Left ventricle myocardium superior (tissue), 1 donor: ENCODE measurements around the gene TCEAL3. TPM values are rescaled to one million over a fixed set of nuclear protein-coding genes. Genes with fewer than 3 reads are reported as not detected.
"Not testable (repeated sequence)": the region's sequence is repeated elsewhere in the genome, so short reads cannot be mapped to it uniquely, and the experiment has no call there.

ENCODE experiments used
- ATAC-seq: fragments of 200-7000 bp; cut with Tn5 transposase; one replicate; pipeline ENCODE4 v1.9.1; 2020; ENCODE audit warnings: mild to moderate bottlenecking, moderate library complexity
- DNase-seq: peaks from one replicate; pipeline ENCODE4 v3.0.0-alpha.2; 2020
- intact Hi-C: fragments of 100-400 bp; cut with micrococcal nuclease; formaldehyde crosslinking; loops from one replicate; pipeline ENCODE4 v1.11.0; 2022
- total RNA-seq: library from RNA; stranded (reverse); fragmentation: NEBNext Ultra II Directional; extraction: Animal tissue kit (Norgen Biotek cat#: 25700); gene quantifications from one replicate; pipeline ENCODE4 v1.2.1, GENCODE V29; 2021
- donor health status: DM: no; HTN: yes; CAD: no; lungs with severe emphysema.

The TCEAL3 gene
- total RNA-seq, 1 donor from 2014 or later: 24.5 TPM

- intact Hi-C loops: no loop called here
- no peak for ATAC-seq
Observed at GRCh38 chrX:103656617-103657016, 48.9 kb downstream of the TCEAL3 start.

GRCh38 chrX:103657066-103657465 lies 49.3 kb downstream of the TCEAL3 start:
- ATAC-seq, DNase-seq, intact Hi-C loops: not testable (repeated sequence)

More at GRCh38 chrX:103656617-103657016, 48.9 kb downstream of the TCEAL3 start:
- DNase-seq: no peak

- no peak for DNase-seq
- intact Hi-C loops: no loop called here
- ATAC-seq: no peak
Observed at GRCh38 chrX:103658681-103659433, 51.1 kb downstream of the TCEAL3 start.

- DNase-seq, ATAC-seq, intact Hi-C loops: not testable (repeated sequence)
Observed at GRCh38 chrX:103659460-103659859, 51.7 kb downstream of the TCEAL3 start.

Other genes with a start within 250 kb of the TCEAL3 start
- 147 TPM for gene BEX3, start 231.4 kb upstream of the TCEAL3 start, total RNA-seq
- 0.10 TPM for gene RAB40A, start 88.5 kb upstream of the TCEAL3 start, total RNA-seq
- 66.1 TPM for gene TCEAL4, start 22.4 kb upstream of the TCEAL3 start, total RNA-seq
- gene TCEAL1, start 21.0 kb downstream of the TCEAL3 start, total RNA-seq: 20.0 TPM
- gene MORF4L2, start 78.7 kb downstream of the TCEAL3 start, total RNA-seq: 164 TPM
- not detected for gene TMEM31, start 102.9 kb downstream of the TCEAL3 start, total RNA-seq
- gene PLP1, start 168.9 kb downstream of the TCEAL3 start, total RNA-seq: 9.4 TPM
- gene RAB9B, start 224.3 kb downstream of the TCEAL3 start, total RNA-seq: 25.1 TPM